ENCODE measurements around the gene ANKFN1.

The ANKFN1 gene

GRCh38 chr17:56445692-56446411, 292.6 kb downstream of the ANKFN1 start:
- no peak for DNase-seq

GRCh38 chr17:56447171-56447570, 293.9 kb downstream of the ANKFN1 start:
- DNase-seq = no peak

GRCh38 chr17:56448371-56448770, 295.1 kb downstream of the ANKFN1 start:
- DNase-seq = no peak

- no peak for DNase-seq
Observed at GRCh38 chr17:56449176-56449575, 295.9 kb downstream of the ANKFN1 start.

- DNase-seq = no peak
Observed at GRCh38 chr17:56451629-56452028, 298.4 kb downstream of the ANKFN1 start.

- DNase-seq = no peak
Observed at GRCh38 chr17:56452461-56452860, 299.2 kb downstream of the ANKFN1 start.

- DNase-seq = no peak
Observed at GRCh38 chr17:56457501-56457900, 304.2 kb downstream of the ANKFN1 start.

GRCh38 chr17:56465886-56466285, 312.6 kb downstream of the ANKFN1 start:
- DNase-seq = no peak

GRCh38 chr17:56468840-56469239, 315.6 kb downstream of the ANKFN1 start:
- no peak for DNase-seq

GRCh38 chr17:56471696-56472095, 318.4 kb downstream of the ANKFN1 start:
- no peak for DNase-seq

- DNase-seq = no peak
Observed at GRCh38 chr17:56475116-56475515, 321.8 kb downstream of the ANKFN1 start.

- peak in 1 of 5 experiments; percentile 10 for DNase-seq
Observed at GRCh38 chr17:56478836-56479447, 325.7 kb downstream of the ANKFN1 start.

- DNase-seq = no peak
Observed at GRCh38 chr17:56480501-56480900, 327.2 kb downstream of the ANKFN1 start.

- no peak for DNase-seq
Observed at GRCh38 chr17:56481659-56482058, 328.4 kb downstream of the ANKFN1 start.

- no peak for DNase-seq
Observed at GRCh38 chr17:56482229-56482628, 329.0 kb downstream of the ANKFN1 start.

- no peak for DNase-seq
Observed at GRCh38 chr17:56486732-56487131, 333.5 kb downstream of the ANKFN1 start.

GRCh38 chr17:56488800-56489199, 335.5 kb downstream of the ANKFN1 start:
- DNase-seq = no peak

GRCh38 chr17:56489980-56490379, 336.7 kb downstream of the ANKFN1 start:
- DNase-seq = no peak

GRCh38 chr17:56495556-56495955, 342.3 kb downstream of the ANKFN1 start:
- no peak for DNase-seq

- DNase-seq = no peak
Observed at GRCh38 chr17:56497132-56497531, 343.9 kb downstream of the ANKFN1 start.

GRCh38 chr17:56499799-56500388, 346.6 kb downstream of the ANKFN1 start:
- peak in 1 of 5 experiments; percentile 9 for DNase-seq

- no peak for DNase-seq
Observed at GRCh38 chr17:56502120-56502654, 348.9 kb downstream of the ANKFN1 start.

GRCh38 chr17:56505154-56505756, 352.0 kb downstream of the ANKFN1 start:
- no peak for DNase-seq
